Epithelial cell of esophagus (primary cell): ENCODE data around the gene PSTPIP2.
"Not testable (repeated sequence)": the region's sequence is repeated elsewhere in the genome, so short reads cannot be mapped to it uniquely, and the experiment has no call there.

Experiments used
- DNase-seq: peaks from one replicate; pipeline ENCODE4 v3.0.0; 2010; ENCODE audit warnings: low read depth
- H3K4me3 ChIP-seq: 2 replicates; pipeline ENCODE4 v1.5.1; 2011; ENCODE audit warnings: mild to moderate bottlenecking, low read length, control low read depth
- TF ChIP-seq, protein P1 (sequence below): IDR thresholded peaks from 2 replicates; pipeline ENCODE4 v1.5.1; 2011; ENCODE audit warnings: low read depth, mild to moderate bottlenecking, low read length, control low read depth, inconsistent platforms; ENCODE audit not compliant: insufficient read depth; ENCODE audit errors: missing control alignments

Gene PSTPIP2

DNA sequence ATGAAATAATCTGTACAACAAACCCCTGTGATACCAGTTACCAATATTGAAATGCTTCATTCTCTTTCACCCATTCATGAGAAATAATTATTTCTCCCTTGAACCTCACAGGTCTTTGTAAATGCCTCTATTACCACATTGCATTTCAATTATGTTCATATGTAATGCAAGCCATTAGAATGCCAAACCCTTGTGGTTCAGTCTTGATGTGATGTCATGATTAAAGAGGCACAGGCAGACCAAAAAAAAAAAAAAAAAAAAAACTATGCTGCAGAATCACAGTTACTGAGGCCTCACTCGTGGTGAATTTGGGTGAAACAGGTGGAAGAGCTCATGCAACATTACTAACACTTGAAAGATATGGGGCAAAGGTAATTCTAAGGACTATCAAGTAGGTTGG is 95.5 kb downstream of the PSTPIP2 start:
- H3K4me3 ChIP-seq, result no peak overlapping the region
- TF ChIP-seq, protein P1, sequence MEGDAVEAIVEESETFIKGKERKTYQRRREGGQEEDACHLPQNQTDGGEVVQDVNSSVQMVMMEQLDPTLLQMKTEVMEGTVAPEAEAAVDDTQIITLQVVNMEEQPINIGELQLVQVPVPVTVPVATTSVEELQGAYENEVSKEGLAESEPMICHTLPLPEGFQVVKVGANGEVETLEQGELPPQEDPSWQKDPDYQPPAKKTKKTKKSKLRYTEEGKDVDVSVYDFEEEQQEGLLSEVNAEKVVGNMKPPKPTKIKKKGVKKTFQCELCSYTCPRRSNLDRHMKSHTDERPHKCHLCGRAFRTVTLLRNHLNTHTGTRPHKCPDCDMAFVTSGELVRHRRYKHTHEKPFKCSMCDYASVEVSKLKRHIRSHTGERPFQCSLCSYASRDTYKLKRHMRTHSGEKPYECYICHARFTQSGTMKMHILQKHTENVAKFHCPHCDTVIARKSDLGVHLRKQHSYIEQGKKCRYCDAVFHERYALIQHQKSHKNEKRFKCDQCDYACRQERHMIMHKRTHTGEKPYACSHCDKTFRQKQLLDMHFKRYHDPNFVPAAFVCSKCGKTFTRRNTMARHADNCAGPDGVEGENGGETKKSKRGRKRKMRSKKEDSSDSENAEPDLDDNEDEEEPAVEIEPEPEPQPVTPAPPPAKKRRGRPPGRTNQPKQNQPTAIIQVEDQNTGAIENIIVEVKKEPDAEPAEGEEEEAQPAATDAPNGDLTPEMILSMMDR, result no peak
- DNase-seq, result no peak

DNA sequence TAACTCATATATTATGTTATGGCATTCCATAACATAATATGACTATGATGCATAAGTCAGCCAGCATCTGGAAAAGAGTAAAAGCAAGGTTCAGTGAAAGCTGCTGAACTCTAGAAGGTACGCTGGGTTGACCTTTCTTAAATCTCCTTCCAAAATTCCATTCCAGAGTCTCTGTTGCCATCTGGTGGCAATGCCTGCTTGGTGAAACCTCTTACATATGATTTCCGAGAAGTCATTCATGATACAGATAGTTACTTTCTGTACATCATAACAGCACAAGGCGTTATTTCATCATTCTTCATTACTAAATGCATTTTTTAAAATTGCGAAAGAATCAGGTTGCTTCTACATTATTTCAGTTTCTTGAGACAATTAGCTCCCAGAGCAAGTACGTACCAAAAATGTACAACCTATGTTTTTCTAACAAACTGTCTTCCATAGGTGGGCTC is 97.9 kb downstream of the PSTPIP2 start:
- DNase-seq, result peak; percentile 86
- H3K4me3 ChIP-seq, result no peak overlapping the region
- TF ChIP-seq, protein P1, result peak; percentile 88

DNA sequence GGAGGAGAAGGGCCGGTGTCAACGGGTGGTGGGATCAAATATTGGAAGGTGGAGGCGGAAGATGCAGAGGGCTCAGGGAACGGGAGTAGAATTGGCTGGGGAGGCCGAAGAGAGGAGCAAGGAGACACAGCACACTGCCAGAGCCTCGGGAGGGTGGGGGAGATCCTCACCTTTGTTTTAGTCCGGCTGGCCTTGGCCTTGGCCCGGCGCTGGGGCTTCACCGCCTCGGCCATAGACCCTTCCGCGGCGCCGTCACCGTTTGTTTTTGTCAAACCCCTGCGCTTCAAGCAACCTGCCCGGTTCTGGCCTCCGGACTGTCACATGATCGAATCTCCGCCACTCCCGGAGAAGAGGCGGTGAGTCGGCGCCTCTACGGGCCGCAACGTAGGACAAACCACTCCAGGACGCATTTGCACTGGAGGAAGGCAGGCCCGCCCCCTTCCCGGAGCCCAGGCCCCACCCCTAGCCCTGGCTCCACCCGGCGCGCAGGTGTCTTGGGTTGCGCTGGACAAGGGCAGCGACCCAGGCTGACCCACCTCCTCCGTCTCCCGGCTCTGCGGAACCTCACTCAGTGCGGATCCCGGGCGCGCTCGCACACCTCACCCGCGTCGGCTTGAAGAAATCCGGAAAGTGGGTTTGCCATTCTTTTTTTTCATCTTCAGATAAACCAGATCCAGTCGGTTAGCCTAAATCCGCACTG is 104.9 kb downstream of the PSTPIP2 start, which contains the start of gene EPG5:
EPG5 (minus strand) TSS at position 323 of the 700 bp plus-strand sequence; CDS start at position 233, 90 bp downstream.
- peak within 1 kb of the TSS; percentile 94 for H3K4me3 ChIP-seq
- peak; percentile 98 for DNase-seq
- TF ChIP-seq, protein P1, result no peak

DNA sequence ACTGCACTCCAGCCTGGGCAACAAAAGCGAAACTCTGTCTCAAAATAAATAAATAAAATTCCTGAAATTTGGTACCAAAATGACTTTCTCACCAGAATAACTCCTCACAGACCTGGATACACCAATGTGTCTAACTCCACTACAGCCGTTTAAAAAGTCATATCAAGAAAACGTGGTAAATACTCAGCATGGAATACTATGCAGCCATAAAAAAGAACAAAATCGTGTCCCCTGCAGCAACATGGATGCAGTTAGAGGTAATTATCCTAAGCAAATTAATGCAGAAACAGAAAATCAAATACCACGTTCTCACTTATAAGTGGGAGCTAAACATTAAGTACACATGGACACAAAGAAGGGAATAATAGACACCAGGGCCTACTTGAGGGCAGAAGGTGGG is 107.1 kb downstream of the PSTPIP2 start:
- H3K4me3 ChIP-seq, DNase-seq: not testable (repeated sequence)

DNA sequence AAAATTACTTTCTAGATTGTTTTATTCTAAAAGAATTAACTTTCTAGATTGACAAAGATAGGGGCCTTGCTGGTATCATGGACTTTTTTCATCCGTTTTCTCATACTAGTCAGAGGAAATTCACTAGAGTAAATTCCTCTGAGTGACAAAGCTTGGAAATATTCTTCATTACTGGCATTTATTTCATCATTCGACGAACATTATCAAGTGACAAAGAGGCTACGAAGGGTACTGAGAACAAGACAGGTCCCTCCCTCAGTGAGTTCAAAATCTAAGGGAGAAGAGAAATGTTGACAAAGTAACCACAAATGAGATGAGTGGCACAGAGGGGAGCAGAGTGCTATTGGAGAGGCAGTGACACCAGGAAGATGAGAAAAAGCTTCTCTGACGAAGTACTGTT is 109.2 kb downstream of the PSTPIP2 start:
- TF ChIP-seq, protein P1, result no peak
- DNase-seq, result no peak
- H3K4me3 ChIP-seq, result no peak overlapping the region

DNA sequence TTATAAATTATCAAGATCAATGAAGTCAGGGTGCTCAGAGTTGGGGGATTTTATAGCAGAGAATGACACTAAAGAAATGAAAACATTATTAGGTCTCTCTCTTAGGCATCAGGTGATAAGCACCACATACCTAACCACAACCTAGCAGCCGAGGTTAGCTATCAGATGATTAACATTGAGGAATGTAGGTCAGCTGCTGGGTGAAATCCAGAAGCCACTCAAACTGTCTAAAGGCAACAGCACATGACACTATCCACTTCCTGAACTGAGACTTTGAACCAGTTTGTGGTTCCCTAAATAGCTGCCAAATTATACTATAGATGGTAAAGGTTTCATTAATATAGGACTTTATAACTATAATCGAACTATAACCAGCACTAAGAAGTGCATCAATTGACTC is 109.6 kb downstream of the PSTPIP2 start:
- peak; percentile 56 for DNase-seq

DNA sequence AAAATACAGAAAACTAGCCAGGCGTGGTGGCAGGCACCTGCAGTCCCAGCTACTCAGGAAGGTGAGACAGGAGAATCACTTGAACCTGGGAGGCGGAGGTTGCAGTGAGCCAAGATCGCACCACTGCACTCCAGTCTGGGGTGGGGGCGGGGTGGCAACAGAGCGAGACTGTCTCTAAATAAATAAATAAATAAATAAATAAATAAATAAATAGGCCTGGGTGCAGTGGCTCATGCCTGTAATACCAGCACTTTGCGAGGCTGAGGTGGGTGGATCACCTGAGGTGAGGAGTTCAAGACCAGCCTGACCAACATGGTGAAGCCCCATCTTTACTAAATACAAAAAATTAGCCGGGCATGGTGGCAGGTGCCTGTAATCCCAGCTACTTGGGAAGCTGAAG is 112.6 kb downstream of the PSTPIP2 start:
- not testable (repeated sequence) for DNase-seq

More for the DNA sequence above, 109.6 kb downstream of the PSTPIP2 start:
- H3K4me3 ChIP-seq, result no peak overlapping the region
- TF ChIP-seq, protein P1, result no peak

DNA sequence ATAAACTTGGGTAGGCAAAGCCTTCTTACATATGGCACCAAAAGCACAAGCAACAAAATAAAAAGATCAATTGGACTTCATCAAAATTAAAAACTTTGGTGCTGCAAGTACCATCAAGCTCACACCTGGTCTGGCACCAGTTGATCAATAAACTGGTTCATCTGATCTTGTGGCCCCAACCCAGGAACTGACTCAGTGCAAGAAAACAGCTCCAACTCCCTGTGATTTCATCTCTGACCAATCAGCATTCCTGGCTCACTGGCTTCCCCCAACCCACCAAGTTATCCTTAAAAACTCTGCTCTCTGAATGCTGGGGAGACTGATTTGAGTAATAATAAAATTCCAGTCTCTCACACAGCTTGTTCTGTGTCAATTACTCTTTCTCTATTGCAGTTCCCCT is 113.3 kb downstream of the PSTPIP2 start:
- TF ChIP-seq, protein P1, result no peak
- no peak overlapping the region for H3K4me3 ChIP-seq
- peak; percentile 17 for DNase-seq

More for the DNA sequence above, 112.6 kb downstream of the PSTPIP2 start:
- H3K4me3 ChIP-seq, result not testable (repeated sequence)
